Placental pericyte (primary cell): ENCODE data around the gene ANAPC10. TPM values are rescaled to one million over a fixed set of nuclear protein-coding genes. Genes with fewer than 3 reads are reported as not detected.

ENCODE experiments used
- total RNA-seq: library from RNA; depleted of rRNA; stranded (reverse); fragments of >200 nt; gene quantifications from 2 replicates; pipeline ENCODE4 v1.2.3, GENCODE V29; 2012

ANAPC10 gene
- 15.1 and 23.5 TPM in 2 replicates for total RNA-seq

GRCh38 chr4:145097821-145098674 lies at the start of gene ANAPC10, which contains the start of gene ABCE1:
TSS of gene ANAPC10 (minus strand) at chr4:145098196. CDS start at chr4:145096099, 2,097 bp downstream.
TSS of gene ABCE1 (plus strand) at chr4:145098311. CDS start at chr4:145104413, 6,102 bp downstream.

Other genes with a start within 250 kb of the ANAPC10 start
- 73.7 and 159 TPM in 2 replicates for gene ABCE1, start 115 bp upstream of the ANAPC10 start, total RNA-seq
- 20.4 and 48.0 TPM in 2 replicates for gene OTUD4, start 82.4 kb upstream of the ANAPC10 start, total RNA-seq